HG03103 (cell line): ENCODE results near the gene MAMDC4.

Experiments
- ATAC-seq: cut with Tn5 transposase; IDR thresholded peaks from one replicate; pipeline ENCODE4 v1.9.1; 2021; ENCODE audit warnings: low read depth; ENCODE audit not compliant: unreplicated experiment

Gene MAMDC4

GRCh38 chr9:136885950-136886578 lies 33.9 kb downstream of the MAMDC4 start, which contains the start of gene TRAF2:
TSS of gene TRAF2 (plus strand) at chr9:136886516. CDS start at chr9:136898741, 12,225 bp downstream.
- peak; percentile 84 for ATAC-seq

- ATAC-seq = peak; percentile 23
Measured at GRCh38 chr9:136886610-136887597, 34.8 kb downstream of the MAMDC4 start.

GRCh38 chr9:136888454-136888853 lies 36.3 kb downstream of the MAMDC4 start:
- ATAC-seq = no peak

- no peak for ATAC-seq
Measured at GRCh38 chr9:136889858-136890257, 37.7 kb downstream of the MAMDC4 start.

- ATAC-seq = no peak
Measured at GRCh38 chr9:136890661-136891060, 38.5 kb downstream of the MAMDC4 start.

GRCh38 chr9:136896027-136896426 lies 43.9 kb downstream of the MAMDC4 start:
- no peak for ATAC-seq

- no peak for ATAC-seq
Measured at GRCh38 chr9:136898483-136899100, 46.4 kb downstream of the MAMDC4 start.

GRCh38 chr9:136899196-136899595 lies 47.0 kb downstream of the MAMDC4 start:
- ATAC-seq = peak; percentile 45

- ATAC-seq = no peak
Measured at GRCh38 chr9:136900556-136900955, 48.4 kb downstream of the MAMDC4 start.

GRCh38 chr9:136900988-136901515 lies 48.9 kb downstream of the MAMDC4 start:
- ATAC-seq = no peak

- ATAC-seq = no peak
Measured at GRCh38 chr9:136901516-136902258, 49.5 kb downstream of the MAMDC4 start.

GRCh38 chr9:136902259-136902821 lies 50.2 kb downstream of the MAMDC4 start:
- no peak for ATAC-seq

- no peak for ATAC-seq
Measured at GRCh38 chr9:136903041-136903554, 51.0 kb downstream of the MAMDC4 start.

GRCh38 chr9:136906266-136906665 lies 54.1 kb downstream of the MAMDC4 start:
- ATAC-seq = no peak

GRCh38 chr9:136907011-136907914 lies 55.1 kb downstream of the MAMDC4 start:
- no peak for ATAC-seq
